ENCODE results near the gene FLRT3.

FLRT3 gene

DNA sequence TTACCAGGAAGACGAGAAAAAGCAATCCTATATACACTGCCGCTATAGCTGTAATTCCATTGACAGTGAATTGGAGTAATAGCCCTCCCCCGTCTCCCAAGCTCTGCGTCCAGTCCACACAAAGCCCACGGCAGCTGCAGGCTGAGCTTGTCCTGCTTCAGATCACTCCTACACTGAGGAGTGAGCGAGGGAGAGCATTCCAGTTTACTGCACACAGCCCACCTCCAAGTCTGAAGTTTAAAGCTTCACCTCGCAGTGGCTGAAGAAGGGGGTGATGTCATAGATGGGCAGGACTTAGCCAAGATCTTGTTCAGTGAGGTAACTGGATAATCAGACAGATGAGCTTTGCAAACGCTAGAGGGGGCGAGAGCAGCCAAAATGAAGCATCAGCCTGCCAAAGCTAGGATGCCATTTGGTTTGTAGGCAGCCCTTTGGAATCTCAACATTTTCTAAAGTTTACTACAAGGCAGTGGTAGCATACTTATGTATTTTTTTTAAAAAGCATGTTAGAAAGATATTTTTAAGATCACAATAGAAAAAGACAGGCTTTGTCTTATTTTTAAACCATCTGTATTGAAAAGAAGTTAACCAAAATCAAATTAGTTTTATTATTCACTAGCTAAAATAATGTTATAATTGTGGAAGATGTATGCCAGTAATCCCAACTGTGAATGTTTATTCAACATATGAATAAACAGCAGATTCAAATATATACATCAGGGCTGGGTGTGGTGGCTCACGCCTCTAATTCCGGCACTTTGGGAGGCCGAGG is at the start of gene FLRT3:
FLRT3 (minus strand) TSS at position 213 of the 772 bp plus-strand sequence. CDS start 10,106 bp downstream, outside the sequence.
- DNase-seq, result no peak

DNA sequence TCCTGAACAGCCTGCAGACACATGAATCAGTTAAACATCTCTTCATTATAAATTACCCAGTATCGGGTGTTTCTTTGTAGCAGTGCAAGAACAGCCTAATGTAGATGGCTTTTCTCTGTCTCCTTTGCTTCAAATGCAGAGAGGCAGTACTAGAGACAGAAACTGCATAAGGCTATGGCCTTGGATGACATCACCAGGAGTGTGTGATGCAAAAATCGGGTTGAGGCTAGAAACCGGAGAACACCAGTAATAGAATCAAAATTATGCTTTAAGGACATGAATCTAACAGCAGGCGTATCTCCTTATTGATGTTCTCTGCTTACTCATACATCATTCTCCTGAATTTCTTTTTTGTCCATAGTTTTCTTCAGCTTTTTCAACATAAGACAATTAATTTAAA is 49.3 kb upstream of the FLRT3 start:
- DNase-seq, result no peak

DNA sequence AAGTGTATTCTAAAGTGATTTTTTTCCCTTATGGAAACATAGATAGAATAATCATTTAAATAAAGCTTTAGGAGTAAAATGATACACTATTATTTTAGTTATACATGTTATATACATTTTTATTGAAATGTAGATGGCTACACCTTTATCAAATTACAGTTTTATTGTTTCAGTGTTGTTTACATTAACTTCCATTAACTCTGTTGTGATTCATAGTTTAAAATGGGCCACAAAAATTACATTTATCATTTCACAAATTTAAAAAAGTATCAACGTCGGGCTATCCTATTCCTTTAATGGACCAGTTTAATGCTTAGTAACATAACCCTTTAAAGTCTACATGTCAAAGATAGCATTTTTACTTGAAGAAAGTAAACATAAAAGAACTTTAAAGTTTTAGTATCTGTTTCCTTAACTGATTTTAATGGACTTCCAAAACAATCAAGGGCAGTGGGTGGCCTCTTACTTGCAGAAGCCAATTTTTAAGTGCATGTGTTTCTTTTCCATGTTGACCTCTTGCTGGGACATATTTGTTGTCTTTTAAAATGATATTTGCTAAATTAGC is 47.8 kb upstream of the FLRT3 start:
- DNase-seq, result no peak

DNA sequence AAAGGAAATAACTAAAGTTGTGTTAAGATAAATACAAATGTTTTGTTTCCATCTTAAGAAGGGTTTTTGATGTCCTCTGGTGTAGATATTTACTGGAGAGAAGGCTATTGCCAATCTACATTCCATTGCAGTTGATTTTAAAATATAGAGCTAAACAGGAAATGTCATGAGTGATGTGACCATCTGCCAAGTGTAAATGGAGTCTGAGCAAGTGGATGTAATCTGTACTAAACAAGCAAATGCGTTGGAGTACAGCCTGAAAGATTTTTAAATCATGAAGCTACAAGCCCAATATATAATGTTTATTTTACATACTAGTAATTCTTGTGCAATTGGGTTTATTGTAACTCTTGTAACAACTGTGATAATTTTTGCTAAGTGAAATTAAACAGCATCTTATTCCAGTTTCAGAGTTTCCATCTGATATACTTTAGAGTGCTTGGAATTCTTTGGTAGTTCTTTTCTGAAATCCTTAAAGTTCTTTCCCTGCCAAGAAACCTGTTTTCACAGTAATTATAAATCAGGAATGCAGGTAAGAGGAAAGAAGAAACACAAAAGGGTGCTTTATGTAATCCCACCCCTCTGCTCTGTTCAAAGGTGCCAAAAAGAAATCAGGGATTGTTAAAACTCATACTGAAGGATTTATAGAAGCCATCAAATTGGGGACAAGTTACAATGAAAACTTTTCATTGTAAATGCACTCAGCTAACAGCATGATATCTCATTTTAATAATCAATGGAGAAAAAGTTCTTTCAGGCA is 47.2 kb upstream of the FLRT3 start:
- no peak for DNase-seq

DNA sequence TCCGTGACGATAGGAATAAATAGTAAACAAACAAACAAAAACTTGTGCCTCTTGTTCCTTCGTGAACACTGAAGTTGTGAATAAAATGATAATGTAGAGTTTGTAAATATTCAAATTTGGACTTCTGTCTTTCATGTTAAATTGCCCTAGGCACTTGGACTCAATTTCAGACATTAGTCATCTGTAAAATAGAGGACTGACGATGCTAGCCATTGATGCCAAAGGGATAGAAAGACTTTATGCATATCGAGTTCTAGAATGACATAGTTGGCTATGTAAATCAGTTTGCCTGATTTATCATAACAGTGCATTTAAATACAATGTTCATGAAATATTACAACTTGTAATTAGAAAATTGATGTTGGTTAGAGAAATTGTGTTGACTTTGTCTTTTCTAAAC is 45.9 kb upstream of the FLRT3 start:
- no peak for DNase-seq

DNA sequence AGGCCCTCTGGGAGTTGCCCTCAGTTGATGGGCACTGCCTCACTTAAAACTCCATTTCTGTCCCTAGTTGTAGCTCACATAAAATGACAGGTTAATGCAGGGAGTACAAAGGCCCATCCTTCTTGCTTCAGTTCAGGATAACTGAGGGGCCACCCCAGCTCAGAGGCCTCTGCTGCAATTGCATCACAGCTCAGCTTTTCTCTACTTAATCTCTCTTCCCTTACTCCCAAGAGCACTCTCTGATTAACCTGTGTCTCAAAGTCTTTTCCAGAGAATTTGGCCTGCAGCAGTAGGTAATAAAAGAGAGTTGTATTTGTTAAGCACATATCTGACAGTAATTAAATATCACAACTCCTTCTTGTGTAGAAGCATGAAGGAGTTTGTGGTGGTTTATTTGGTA is 40.9 kb upstream of the FLRT3 start:
- DNase-seq, result no peak

DNA sequence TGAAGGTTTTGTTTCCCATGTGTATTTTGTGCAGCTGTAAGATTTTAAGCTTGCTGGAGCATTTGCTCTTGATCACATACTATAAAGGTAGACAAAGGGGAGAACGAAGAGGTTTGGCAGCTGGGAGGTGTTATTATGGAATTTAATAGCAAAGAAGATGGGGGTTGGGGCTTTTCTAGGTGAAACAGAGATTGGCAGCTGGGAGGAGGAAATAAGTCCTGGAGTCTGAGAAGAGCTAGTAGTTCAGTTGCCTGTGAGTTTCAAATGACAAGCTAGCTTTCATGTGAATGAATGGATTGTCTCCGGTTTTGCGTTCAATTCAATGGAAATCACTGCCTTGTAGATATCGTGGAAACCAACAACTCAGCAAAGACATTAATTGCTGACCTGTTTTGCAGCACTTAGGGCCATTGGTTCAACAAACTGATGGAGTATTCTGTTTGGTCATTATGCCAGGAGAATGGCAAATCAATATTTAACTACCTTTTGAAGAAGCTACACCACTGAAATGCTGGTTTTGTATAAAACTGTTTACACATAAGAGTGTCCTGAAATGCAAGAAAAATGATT is 38.1 kb upstream of the FLRT3 start:
- no peak for DNase-seq

DNA sequence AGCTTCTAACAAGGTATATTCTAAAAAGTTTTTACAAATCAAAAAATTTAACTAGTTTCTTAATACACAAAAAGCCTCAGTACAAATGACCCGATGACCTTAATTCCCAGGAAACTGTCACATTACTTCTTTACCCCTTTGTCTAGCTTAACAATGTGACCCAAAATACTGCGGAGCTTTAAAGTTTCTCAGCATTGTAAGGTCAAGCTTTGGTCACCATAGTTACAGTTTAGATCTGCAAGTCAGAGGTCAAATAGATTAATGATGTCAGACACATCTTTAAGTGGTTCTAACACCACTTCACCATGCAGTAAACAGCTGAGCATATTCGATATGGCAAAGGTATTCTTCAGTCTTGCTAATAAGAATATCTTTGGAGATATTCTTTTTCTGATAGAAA is 36.8 kb upstream of the FLRT3 start:
- no peak for DNase-seq

DNA sequence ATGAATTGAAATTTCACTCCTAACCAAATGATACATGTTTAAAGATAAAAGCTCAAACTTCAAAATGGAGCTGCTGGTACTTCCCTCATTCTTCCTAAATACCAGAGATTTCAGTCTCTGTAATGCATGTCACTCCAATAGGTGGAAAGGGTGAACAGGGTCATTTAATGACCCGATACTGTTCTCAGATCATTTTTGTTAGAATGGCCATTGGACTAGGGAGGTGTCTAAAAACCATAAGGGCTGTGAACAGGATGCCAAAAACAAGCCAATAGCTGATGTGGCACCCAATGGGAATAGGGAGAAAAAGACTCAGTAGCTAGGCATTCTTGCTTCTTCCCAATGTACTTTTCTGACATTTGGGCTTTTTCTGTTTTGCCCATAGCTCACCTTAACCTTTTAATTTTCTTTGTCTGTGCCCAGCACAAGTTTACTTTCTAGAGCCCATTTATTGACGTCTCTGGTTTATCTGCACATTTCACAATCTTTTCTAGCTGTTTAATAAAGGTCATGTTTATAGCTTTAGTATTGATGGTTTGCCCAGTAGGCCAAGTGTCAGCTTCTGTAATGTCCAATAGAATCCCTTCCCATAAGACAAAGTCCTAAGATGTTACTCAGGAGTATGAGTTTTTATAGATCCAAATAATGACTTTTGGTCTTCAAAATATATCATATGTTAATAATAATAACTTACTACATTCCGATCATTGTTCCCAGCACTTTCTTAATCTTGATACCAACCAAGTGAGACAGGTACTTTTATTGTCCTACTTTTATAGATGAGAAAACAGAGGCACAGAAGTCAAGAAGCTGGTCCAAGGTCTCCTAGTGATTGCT is 24.3 kb upstream of the FLRT3 start:
- no peak for DNase-seq

DNA sequence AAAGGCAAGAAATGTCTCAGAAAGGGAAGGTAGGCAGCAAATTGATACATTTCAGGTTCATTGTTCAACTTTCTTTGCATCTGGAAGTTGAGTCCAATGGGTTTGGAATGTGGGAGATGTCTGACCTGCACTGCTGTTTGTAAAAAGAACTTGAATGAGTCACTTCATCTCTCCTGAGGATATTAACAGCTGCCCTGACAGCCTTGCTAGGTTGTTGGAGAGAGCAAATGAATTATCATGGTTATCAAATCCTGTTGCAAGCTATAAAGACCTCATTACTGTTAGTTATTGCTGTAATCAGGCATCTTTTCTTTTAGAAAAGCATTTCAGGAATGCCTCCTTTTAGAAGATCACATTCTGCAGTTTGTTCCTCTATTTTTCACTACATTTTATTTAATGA is 23.0 kb upstream of the FLRT3 start:
- DNase-seq, result no peak

DNA sequence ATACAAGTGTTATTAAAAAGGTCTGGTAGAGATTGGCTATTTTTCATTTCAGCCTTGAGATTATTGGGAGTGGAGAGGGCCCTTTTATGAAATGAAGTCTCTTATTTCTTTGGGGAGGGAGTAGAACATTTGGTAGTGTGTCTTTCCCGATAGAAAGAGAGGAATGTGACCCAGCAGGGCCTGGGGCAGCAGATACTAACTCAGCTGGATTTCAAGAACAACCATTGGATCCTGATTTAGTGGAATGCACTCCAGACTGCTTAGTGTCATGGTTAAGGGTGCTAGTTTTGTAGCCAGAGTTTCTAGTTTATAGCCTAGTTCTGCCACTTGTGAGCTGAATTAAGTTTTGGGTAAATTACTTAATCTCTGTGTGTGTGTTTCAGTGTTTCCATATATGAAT is 18.4 kb upstream of the FLRT3 start:
- DNase-seq, result no peak

DNA sequence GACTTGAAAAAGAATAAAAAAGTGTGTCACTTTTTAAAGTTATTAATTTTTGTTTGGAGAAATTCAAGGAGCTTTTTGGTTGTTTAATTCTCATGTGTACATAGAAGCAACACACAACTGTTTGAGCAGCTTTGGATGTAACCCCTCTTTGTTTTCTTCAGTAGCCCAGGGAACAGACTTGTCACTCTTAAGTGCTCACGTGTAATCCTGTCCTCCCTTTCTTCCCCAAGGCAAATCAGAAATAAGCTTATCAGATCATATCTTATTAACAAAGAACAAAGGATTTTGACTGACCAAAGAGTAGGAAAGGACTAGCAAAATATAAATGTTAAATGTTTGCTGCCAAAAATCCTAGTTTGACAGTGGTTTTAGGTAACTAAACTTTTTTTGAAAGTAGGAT is 7.3 kb upstream of the FLRT3 start:
- DNase-seq, result no peak

DNA sequence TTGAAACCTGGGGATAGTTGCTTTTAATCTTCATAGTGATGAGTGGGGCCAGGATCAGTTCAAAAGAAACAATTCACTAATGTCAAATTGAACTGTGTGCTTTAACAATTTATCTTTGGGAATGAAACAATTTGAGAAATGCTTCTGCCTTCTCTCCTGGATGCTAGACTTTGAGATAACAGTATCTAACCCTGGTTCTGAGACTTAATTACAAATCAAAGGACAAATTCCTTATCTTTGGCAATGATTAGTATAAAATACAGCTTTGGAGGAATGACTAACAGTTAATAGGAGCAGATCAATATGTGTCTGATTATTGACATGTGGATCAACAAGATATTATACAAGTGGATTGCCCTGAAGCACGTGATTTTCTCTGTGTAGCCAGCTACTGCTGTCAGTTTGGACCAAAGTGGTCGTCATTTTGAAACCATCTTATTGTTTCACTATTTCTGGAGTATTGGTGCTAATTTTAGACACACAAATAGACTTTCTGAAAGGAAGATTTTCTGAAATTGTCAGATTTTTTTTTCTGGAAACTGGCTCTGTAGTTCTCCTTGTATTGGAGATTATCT is 6.2 kb upstream of the FLRT3 start:
- DNase-seq, result no peak

DNA sequence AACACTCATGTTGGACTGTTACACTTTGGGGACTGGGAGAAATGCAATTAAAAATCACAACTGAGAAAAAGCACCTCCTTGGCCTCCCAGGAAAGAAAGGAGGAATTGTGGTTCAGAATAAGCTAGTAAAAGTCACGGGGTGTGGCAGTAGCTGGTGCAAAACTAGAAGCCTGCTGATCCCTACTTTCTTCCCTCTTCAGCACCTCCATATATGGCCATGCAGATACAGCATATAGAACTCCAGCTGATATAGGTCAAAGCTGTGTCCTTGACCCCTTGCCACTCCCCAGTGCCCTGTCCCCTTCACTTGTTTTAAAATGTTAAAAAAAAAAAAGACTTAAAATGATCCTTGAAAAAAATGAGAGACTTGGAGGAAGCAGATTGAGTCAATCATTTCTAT is 5.5 kb upstream of the FLRT3 start:
- no peak for DNase-seq

DNA sequence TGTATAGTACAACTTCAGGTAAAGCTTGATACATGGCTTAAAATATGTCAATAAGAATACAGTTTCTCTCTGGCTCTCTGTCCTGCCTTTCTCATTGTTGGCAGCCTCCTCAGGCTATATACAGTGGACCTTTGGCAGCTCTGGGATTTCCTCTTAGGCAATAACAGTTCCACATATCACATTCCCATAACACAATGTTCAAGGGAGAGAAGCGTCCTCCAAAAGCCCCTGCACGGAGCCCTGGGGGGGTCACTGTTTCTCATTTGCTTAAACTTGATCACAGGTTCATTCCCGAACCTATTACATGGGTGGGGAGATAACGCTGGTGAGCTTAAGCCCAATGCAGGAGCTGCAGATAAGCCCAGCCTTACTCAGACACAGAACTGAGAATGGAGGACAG is 4.4 kb upstream of the FLRT3 start:
- no peak for DNase-seq

DNA sequence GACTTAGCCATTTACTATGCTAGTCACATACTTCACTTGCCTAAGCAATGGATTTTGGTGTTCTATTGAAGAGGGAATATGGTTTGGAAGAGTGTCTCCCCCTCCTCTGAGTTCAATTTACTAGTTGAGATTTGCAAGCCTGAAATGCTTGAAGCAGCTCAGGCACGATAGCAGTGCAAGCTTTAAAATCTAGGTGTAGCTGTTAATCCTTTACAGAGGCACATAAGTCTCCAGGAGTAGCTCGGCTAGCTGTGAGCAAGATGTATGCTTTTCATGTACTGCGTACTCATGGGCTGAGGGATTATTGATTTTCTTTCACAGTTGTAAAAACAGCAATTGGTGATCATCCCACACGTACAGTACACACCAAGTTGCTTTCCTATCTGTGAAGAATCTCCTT is 726 bp downstream of the FLRT3 start:
- no peak for DNase-seq

DNA sequence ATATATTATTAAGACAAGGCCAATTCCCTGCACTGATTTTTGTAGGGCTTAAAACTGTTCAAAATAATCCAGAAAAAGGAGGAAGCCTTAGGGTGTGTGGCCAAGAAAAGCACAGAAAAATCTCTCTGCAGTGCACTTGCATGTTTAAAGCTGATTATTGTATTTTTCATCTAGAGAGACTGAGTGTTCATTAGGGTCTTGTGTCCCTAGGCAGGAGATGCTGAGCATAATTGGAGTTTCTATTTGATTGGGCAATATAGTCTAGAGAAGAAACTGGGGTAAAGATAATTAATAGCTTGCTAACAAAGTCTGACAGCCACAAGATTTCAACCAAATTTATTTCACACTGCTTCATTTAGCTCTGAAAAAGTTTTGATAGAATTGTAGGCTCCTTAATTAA is 2.4 kb downstream of the FLRT3 start:
- DNase-seq, result no peak

DNA sequence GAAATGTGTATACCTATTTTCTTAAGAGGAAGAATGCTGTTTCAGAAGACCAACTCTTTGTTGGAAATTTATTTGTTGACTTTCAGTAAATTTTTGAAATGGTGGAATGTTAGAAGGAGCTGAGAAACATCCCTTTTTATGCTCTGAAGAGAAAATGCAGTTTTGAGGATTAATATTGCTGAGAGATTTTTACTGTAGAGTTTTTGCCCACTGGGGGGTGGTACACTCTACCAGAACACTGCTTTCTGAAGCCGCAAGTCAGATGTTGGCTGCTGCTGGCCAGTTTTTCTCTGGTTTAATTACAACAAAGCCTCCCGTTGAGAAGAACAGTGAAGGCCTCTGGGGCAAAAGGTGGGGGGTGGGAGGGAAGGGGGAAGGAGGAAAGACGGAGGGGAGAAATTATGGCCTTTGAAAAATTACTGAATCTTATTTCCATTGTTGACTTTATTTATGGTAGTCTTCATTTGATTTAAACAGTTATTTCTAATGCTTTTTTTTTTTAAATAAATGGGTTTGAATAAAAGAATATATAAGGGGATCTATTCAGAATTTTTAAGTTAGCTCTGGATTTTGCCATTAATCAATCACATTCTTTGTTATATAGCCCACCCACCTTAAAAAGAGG is 3.0 kb downstream of the FLRT3 start:
- no peak for DNase-seq

DNA sequence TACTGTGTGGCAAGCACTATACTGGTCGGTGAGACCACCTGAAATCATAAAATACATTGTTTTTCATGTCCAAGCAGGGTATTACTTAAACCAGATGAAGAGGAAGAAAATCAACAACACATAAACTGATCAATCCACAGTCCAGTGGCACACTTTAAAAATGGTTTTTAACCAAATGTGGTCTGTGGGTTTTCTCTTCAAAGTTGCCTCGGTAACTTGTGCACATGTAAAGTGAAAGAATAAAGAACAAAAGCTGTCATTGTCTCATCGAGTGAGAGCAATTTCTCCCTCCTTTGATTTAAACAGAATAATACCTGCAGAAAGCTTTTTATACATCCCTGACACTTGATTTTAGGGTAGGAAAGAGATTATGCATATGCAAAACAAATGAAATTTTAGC is 3.7 kb downstream of the FLRT3 start:
- no peak for DNase-seq

DNA sequence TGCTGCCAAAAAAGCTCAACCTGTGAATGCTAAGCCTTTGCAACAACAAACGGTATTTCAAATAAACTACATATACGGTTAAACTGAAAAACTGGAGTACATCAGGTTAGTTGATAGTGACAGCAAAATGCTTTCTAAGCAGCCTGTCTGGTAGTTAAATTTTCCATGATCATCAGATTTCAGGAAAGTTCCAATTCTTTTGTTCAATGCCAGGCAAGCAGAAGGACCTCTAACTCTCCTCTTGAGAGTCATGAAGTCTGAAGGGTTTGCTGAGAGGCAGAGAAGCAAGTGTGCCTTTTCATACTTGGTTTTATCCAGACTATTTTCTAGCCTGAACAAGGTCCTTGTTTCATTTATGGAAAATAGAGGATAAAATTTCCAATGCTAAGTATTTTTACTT is 4.5 kb downstream of the FLRT3 start:
- DNase-seq, result no peak

DNA sequence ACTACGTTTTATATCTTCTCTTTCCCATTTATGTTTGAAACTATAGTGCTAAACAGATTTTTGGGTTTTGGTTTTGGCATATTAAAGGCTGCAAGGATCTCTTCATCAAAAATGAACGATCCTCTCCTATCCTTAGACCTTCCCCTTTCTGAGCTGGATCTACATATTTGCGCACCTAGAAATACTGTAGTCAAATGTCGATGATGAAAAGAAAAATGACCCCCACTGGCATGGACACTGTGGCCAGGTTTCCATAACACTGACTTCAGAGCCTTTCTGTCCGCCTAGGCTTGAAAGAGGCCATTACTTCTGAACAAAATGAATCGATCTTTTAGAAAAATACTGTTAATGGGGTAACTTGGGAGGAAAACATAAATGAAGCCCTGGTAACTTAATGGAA is 5.8 kb downstream of the FLRT3 start:
- DNase-seq, result no peak

DNA sequence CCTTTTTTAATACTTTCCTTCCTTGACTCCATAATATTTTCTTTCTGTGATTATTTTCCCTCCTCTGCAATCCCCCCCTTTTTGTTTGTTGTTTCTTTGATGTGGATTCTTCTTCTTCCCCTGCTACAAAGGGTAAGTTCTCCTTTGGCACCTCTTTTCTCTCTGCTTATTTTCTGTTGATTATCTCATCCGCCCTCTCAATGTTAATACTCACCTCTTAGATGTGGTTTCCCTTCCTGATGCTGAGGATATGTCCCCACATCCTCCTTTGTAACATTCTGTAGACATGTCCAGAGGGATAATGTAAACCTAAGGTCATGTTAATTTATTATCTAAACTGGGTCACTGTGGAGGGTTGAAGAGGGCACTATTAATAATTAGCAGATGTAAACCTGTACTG is 17.7 kb downstream of the FLRT3 start:
- DNase-seq, result no peak

All from stimulated activated CD4-positive, alpha-beta T cell treated with anti-CD3 and anti-CD28 coated beads, Interleukin-1b, Interleukin-23, amount 100 ng/mL, for 48 hours (primary cell).